ENCODE measurements around the gene ANKHD1.

The ANKHD1 gene

DNA sequence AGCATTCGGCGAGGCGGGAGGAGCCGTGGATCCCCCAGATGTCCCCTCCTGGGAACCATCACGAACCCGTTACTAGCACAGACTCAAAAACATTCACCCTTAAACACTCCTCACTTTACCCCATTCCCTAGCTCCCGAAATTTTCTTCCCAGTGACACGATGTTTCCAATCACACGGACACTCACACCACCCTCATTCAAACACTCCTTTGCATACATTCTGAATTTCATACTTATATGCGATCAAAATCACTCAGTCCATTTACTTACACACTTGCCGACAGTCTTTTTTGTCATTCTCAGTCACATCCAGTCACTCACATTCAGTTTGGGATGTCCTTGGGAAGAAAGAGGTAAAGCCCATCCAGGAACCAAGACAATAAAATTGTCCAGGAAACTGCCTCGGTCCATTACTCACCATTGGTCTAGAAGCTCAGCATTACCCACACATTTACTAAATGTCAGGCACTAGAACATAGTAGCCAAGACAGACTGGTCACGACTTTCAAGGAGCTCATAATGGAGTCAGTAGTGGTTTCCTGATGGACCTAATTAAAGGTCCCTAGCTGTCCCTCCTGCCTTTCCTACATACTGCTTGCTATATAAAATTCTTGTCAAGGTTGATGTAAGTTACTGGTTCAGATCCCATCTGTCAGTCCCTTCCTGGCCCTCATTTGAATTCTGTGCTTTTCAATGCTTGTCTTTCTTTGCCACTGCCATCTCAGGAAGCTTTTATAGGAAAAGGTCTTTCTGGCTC is 163.6 kb downstream of the ANKHD1 start:
- Histone ChIP-seq H3K14ac (ENCODE audit: low read length) (no peak overlapping the region), H3K36me3 (replicated peaks in 1 of 2; ENCODE audit: control insufficient read depth in 2 of 2, insufficient read depth in 2 of 2, low read length in 2 of 2) (peaks cover 24 to 51% of the 10 kb centered on the region in 2 donors), H3K9ac (ENCODE audit: low read depth, low read length, poor library complexity) (peak overlapping the region; percentile 71), H3K4me2 (ENCODE audit: insufficient read depth, low read length, poor library complexity, severe bottlenecking) (peak overlapping the region; percentile 65), H4K8ac (ENCODE audit: low read depth, low read length) (no peak overlapping the region), H2BK15ac (ENCODE audit: low read length) (no peak overlapping the region), H2AFZ (ENCODE audit: low read length) (peak overlapping the region; percentile 84), H3K4ac (ENCODE audit: low read length) (no peak overlapping the region), H3K27me3 (ENCODE audit: control insufficient read depth in 3 of 3, insufficient read depth in 3 of 3, low read depth in 1 of 3, low read length in 3 of 3) (no peaks in the 10 kb centered on the region), H2BK12ac (ENCODE audit: low read length) (no peak overlapping the region), H4K91ac (ENCODE audit: low read depth, low read length, poor library complexity) (no peak overlapping the region), H3K4me1 (ENCODE audit: control insufficient read depth in 2 of 2, insufficient read depth in 1 of 2, low read depth in 1 of 2, low read length in 2 of 2) (peaks cover 6% of the 10 kb centered on the region in 2 donors), H3K27ac (replicated peaks; ENCODE audit: low read length) (no peak overlapping the region), H3K4me3 (ENCODE audit: low read length in 2 of 2) (peak overlapping the region; percentile 73 to 85), H3K79me1 (ENCODE audit: low read depth, low read length) (peaks cover 3% of the 10 kb centered on the region), H3K23ac (ENCODE audit: low read depth, low read length, poor library complexity) (peak overlapping the region; percentile 99), H2BK120ac (ENCODE audit: low read depth, low read length) (no peak overlapping the region), H3K18ac (ENCODE audit: low read length) (peak overlapping the region; percentile 82), H3K9me3 (replicated peaks in 1 of 2; ENCODE audit: control insufficient read depth in 2 of 2, insufficient read depth in 1 of 2, low read depth in 1 of 2, low read length in 2 of 2) (no peaks in the 10 kb centered on the region), H2BK5ac (ENCODE audit: low read length) (no peak overlapping the region), H2AK5ac (ENCODE audit: low read depth, low read length) (no peak overlapping the region)
- WGBS, 2 donors (ENCODE audit: extremely low coverage in 2 of 2, insufficient read length in 2 of 2, insufficient replicate concordance in 1 of 2) = no CpG with 5 or more reads among the region's 13 CpGs
- no peak for DNase-seq (ENCODE audit: low spot score)

DNA sequence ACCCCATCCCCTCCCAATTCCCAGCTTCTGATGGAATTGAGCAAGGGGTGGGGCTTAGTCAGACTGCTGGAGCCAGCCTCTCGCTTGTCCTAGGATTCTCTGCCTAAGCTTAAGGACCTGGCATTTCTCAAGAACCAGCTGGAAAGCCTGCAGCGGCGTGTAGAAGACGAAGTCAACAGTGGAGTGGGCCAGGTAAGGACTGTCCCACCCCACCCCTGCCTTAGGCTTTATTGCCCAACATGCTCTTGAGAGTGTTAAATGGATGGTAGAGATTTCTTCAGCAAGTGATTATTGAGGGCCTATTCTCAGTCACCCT is 164.1 kb downstream of the ANKHD1 start:
- H3K27ac ChIP-seq (replicated peaks; ENCODE audit: low read length) = no peak overlapping the region
- H3K4me3 ChIP-seq (ENCODE audit: low read length in 2 of 2) = peak overlapping the region in 1 of 2 donors; percentile 73
- H3K18ac ChIP-seq (ENCODE audit: low read length) = no peak overlapping the region

DNA sequence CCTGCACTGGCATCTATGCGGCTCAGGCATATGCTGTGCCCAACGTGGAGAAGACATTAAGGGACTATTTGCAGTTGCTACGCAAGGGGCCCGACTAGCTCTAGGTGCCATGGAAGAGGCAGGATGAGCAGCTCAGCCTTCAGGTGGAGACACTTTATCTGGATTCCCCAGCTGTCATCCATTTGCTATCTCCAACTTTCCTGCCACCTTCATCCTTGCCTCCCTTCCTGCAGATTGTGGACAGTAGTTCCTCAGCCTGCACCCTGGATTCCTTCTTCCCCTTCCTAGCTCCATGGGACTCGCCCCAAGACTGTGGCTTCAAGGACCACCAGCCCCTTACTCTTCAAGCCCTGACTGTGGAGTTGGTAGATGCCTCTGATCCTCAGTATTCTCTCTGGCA is 165.0 kb downstream of the ANKHD1 start:
- H3K4me1 ChIP-seq (ENCODE audit: control insufficient read depth in 2 of 2, insufficient read depth in 1 of 2, low read depth in 1 of 2, low read length in 2 of 2) = peaks cover 6% of the 10 kb centered on the region in 2 donors
- no peak overlapping the region for H2BK120ac ChIP-seq (ENCODE audit: low read depth, low read length)
- H4K91ac ChIP-seq (ENCODE audit: low read depth, low read length, poor library complexity) = no peak overlapping the region
- DNase-seq (ENCODE audit: low spot score) = no peak
- no peak overlapping the region for H3K4me3 ChIP-seq (ENCODE audit: low read length in 2 of 2)
- H3K27me3 ChIP-seq (ENCODE audit: control insufficient read depth in 3 of 3, insufficient read depth in 3 of 3, low read depth in 1 of 3, low read length in 3 of 3) = no peaks in the 10 kb centered on the region
- no peak overlapping the region for H3K14ac ChIP-seq (ENCODE audit: low read length)
- H4K8ac ChIP-seq (ENCODE audit: low read depth, low read length) = no peak overlapping the region
- peaks cover 23 to 41% of the 10 kb centered on the region in 2 donors for H3K36me3 ChIP-seq (replicated peaks in 1 of 2; ENCODE audit: control insufficient read depth in 2 of 2, insufficient read depth in 2 of 2, low read length in 2 of 2)
- H3K79me1 ChIP-seq (ENCODE audit: low read depth, low read length) = peaks cover 3% of the 10 kb centered on the region
- H2AK5ac ChIP-seq (ENCODE audit: low read depth, low read length) = no peak overlapping the region
- no peak overlapping the region for H2BK12ac ChIP-seq (ENCODE audit: low read length)
- H3K4ac ChIP-seq (ENCODE audit: low read length) = no peak overlapping the region
- no peak overlapping the region for H2BK15ac ChIP-seq (ENCODE audit: low read length)
- H2BK5ac ChIP-seq (ENCODE audit: low read length) = no peak overlapping the region
- no peak overlapping the region for H3K18ac ChIP-seq (ENCODE audit: low read length)
- no peak overlapping the region for H3K4me2 ChIP-seq (ENCODE audit: insufficient read depth, low read length, poor library complexity, severe bottlenecking)
- no peak overlapping the region for H2AFZ ChIP-seq (ENCODE audit: low read length)
- H3K9me3 ChIP-seq (replicated peaks in 1 of 2; ENCODE audit: control insufficient read depth in 2 of 2, insufficient read depth in 1 of 2, low read depth in 1 of 2, low read length in 2 of 2) = no peaks in the 10 kb centered on the region
- H3K9ac ChIP-seq (ENCODE audit: low read depth, low read length, poor library complexity) = no peak overlapping the region
- no peak overlapping the region for H3K23ac ChIP-seq (ENCODE audit: low read depth, low read length, poor library complexity)
- WGBS, 2 donors (ENCODE audit: extremely low coverage in 2 of 2, insufficient read length in 2 of 2, insufficient replicate concordance in 1 of 2) = no CpG with 5 or more reads among the region's 5 CpGs
- H3K27ac ChIP-seq (replicated peaks; ENCODE audit: low read length) = no peak overlapping the region

More for the DNA sequence above, 164.1 kb downstream of the ANKHD1 start:
- peaks cover 24 to 48% of the 10 kb centered on the region in 2 donors for H3K36me3 ChIP-seq (replicated peaks in 1 of 2; ENCODE audit: control insufficient read depth in 2 of 2, insufficient read depth in 2 of 2, low read length in 2 of 2)
- no peaks in the 10 kb centered on the region for H3K9me3 ChIP-seq (replicated peaks in 1 of 2; ENCODE audit: control insufficient read depth in 2 of 2, insufficient read depth in 1 of 2, low read depth in 1 of 2, low read length in 2 of 2)
- H4K8ac ChIP-seq (ENCODE audit: low read depth, low read length) = no peak overlapping the region
- no peak overlapping the region for H3K14ac ChIP-seq (ENCODE audit: low read length)
- H2BK12ac ChIP-seq (ENCODE audit: low read length) = no peak overlapping the region
- H3K79me1 ChIP-seq (ENCODE audit: low read depth, low read length) = peaks cover 3% of the 10 kb centered on the region
- H2BK5ac ChIP-seq (ENCODE audit: low read length) = no peak overlapping the region
- no peak overlapping the region for H2AFZ ChIP-seq (ENCODE audit: low read length)
- no CpG with 5 or more reads among the region's 4 CpGs for WGBS, 2 donors (ENCODE audit: extremely low coverage in 2 of 2, insufficient read length in 2 of 2, insufficient replicate concordance in 1 of 2)
- H3K23ac ChIP-seq (ENCODE audit: low read depth, low read length, poor library complexity) = no peak overlapping the region
- H3K9ac ChIP-seq (ENCODE audit: low read depth, low read length, poor library complexity) = no peak overlapping the region
- no peak overlapping the region for H2BK15ac ChIP-seq (ENCODE audit: low read length)
- no peak overlapping the region for H4K91ac ChIP-seq (ENCODE audit: low read depth, low read length, poor library complexity)
- H2BK120ac ChIP-seq (ENCODE audit: low read depth, low read length) = no peak overlapping the region
- H2AK5ac ChIP-seq (ENCODE audit: low read depth, low read length) = no peak overlapping the region
- H3K4me2 ChIP-seq (ENCODE audit: insufficient read depth, low read length, poor library complexity, severe bottlenecking) = no peak overlapping the region
- no peak overlapping the region for H3K4ac ChIP-seq (ENCODE audit: low read length)
- DNase-seq (ENCODE audit: low spot score) = no peak
- H3K4me1 ChIP-seq (ENCODE audit: control insufficient read depth in 2 of 2, insufficient read depth in 1 of 2, low read depth in 1 of 2, low read length in 2 of 2) = peaks cover 6% of the 10 kb centered on the region in 2 donors
- no peaks in the 10 kb centered on the region for H3K27me3 ChIP-seq (ENCODE audit: control insufficient read depth in 3 of 3, insufficient read depth in 3 of 3, low read depth in 1 of 3, low read length in 3 of 3)

DNA sequence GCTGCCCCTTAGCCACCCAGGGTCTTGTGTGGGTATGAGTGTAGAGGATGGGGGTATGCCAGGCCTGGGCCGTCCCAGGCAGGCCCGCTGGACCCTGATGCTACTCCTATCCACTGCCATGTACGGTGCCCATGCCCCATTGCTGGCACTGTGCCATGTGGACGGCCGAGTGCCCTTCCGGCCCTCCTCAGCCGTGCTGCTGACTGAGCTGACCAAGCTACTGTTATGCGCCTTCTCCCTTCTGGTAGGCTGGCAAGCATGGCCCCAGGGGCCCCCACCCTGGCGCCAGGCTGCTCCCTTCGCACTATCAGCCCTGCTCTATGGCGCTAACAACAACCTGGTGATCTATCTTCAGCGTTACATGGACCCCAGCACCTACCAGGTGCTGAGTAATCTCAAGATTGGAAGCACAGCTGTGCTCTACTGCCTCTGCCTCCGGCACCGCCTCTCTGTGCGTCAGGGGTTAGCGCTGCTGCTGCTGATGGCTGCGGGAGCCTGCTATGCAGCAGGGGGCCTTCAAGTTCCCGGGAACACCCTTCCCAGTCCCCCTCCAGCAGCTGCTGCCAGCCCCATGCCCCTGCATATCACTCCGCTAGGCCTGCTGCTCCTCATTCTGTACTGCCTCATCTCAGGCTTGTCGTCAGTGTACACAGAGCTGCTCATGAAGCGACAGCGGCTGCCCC is 165.6 kb downstream of the ANKHD1 start:
- H2BK12ac ChIP-seq (ENCODE audit: low read length) = no peak overlapping the region
- no peak overlapping the region for H2AK5ac ChIP-seq (ENCODE audit: low read depth, low read length)
- peaks cover 6% of the 10 kb centered on the region in 2 donors for H3K4me1 ChIP-seq (ENCODE audit: control insufficient read depth in 2 of 2, insufficient read depth in 1 of 2, low read depth in 1 of 2, low read length in 2 of 2)
- H2BK5ac ChIP-seq (ENCODE audit: low read length) = no peak overlapping the region
- no peak overlapping the region for H3K4ac ChIP-seq (ENCODE audit: low read length)
- no peak overlapping the region for H3K23ac ChIP-seq (ENCODE audit: low read depth, low read length, poor library complexity)
- peaks cover 3% of the 10 kb centered on the region for H3K79me1 ChIP-seq (ENCODE audit: low read depth, low read length)
- H2AFZ ChIP-seq (ENCODE audit: low read length) = no peak overlapping the region
- H3K4me3 ChIP-seq (ENCODE audit: low read length in 2 of 2) = peak overlapping the region in 1 of 2 donors; percentile 28
- no peak overlapping the region for H4K91ac ChIP-seq (ENCODE audit: low read depth, low read length, poor library complexity)
- no peak overlapping the region for H2BK120ac ChIP-seq (ENCODE audit: low read depth, low read length)
- H3K27me3 ChIP-seq (ENCODE audit: control insufficient read depth in 3 of 3, insufficient read depth in 3 of 3, low read depth in 1 of 3, low read length in 3 of 3) = no peaks in the 10 kb centered on the region
- WGBS, 2 donors (ENCODE audit: extremely low coverage in 2 of 2, insufficient read length in 2 of 2, insufficient replicate concordance in 1 of 2) = no CpG with 5 or more reads among the region's 22 CpGs
- no peak overlapping the region for H3K18ac ChIP-seq (ENCODE audit: low read length)
- H2BK15ac ChIP-seq (ENCODE audit: low read length) = no peak overlapping the region
- no peak overlapping the region for H3K9ac ChIP-seq (ENCODE audit: low read depth, low read length, poor library complexity)
- H3K36me3 ChIP-seq (replicated peaks in 1 of 2; ENCODE audit: control insufficient read depth in 2 of 2, insufficient read depth in 2 of 2, low read length in 2 of 2) = peaks cover 21 to 37% of the 10 kb centered on the region in 2 donors
- no peak overlapping the region for H3K27ac ChIP-seq (replicated peaks; ENCODE audit: low read length)
- H4K8ac ChIP-seq (ENCODE audit: low read depth, low read length) = no peak overlapping the region
- no peaks in the 10 kb centered on the region for H3K9me3 ChIP-seq (replicated peaks in 1 of 2; ENCODE audit: control insufficient read depth in 2 of 2, insufficient read depth in 1 of 2, low read depth in 1 of 2, low read length in 2 of 2)
- no peak overlapping the region for H3K4me2 ChIP-seq (ENCODE audit: insufficient read depth, low read length, poor library complexity, severe bottlenecking)
- no peak for DNase-seq (ENCODE audit: low spot score)
- no peak overlapping the region for H3K14ac ChIP-seq (ENCODE audit: low read length)
